Gastrocnemius medialis (tissue), 4 donors: Measurements from ENCODE around the gene CHRNA3. TPM values are rescaled to one million over a fixed set of nuclear protein-coding genes. Genes with fewer than 3 reads are reported as not detected.

ENCODE experiments used
- ATAC-seq, 2 donors: fragments of 150-250 bp; one replicate each; pipeline ENCODE4 v1.9.1; 2016
- DNase-seq, 2 donors: peaks; one replicate each; pipeline ENCODE4 v3.0.0-alpha.2; 2019
- H3K27ac ChIP-seq, 4 donors: fragments of 200-600 bp; sonication (generic); 1 replicate in 1 of 4; 2 replicates in 3 of 4; pipeline ENCODE4 v1.5.1; 2016 to 2018; ENCODE audit warnings: mild to moderate bottlenecking in 2 of 4, moderate library complexity in 1 of 4
- H3K27me3 ChIP-seq, 3 donors: fragments of 200-600 bp; sonication (generic) in 2 of 3; 1 replicate in 1 of 3; 2 replicates in 2 of 3; pipeline versions ENCODE4 v1.5.1 to v1.6.0; 2016 to 2019; ENCODE audit warnings: mild to moderate bottlenecking in 1 of 3, moderate library complexity in 1 of 3
- H3K36me3 ChIP-seq, 2 donors: fragments of 200-600 bp; sonication (generic) in 1 of 2; one replicate each; pipeline ENCODE4 v1.5.1; 2017 to 2018
- H3K4me1 ChIP-seq, 2 donors: fragments of 200-600 bp; sonication (generic) in 1 of 2; one replicate each; pipeline ENCODE4 v1.5.1; 2016 to 2017; ENCODE audit warnings: mild to moderate bottlenecking in 2 of 2
- H3K4me3 ChIP-seq, 4 donors: fragments of 200-600 bp; sonication (generic) in 3 of 4; 1 replicate in 1 of 4; 2 replicates in 3 of 4; pipeline ENCODE4 v1.5.1; 2016 to 2019; ENCODE audit warnings: mild to moderate bottlenecking in 2 of 4
- H3K9me3 ChIP-seq, 3 donors: fragments of 200-600 bp; sonication (generic) in 2 of 3; 1 replicate in 1 of 3; 2 replicates in 2 of 3; pipeline ENCODE4 v1.5.1; 2016 to 2019
- CTCF ChIP-seq, 5 experiments: fragments of 450-650 bp in 3 of 5; fragments of 200-600 bp in 2 of 5; sonication (generic) in 2 of 5; IDR thresholded peaks in 4 of 5; conservative IDR thresholded peaks in 1 of 5; 1 replicate in 4 of 5; 2 replicates in 1 of 5; pipeline ENCODE4 v1.5.1; 2016 to 2019; ENCODE audit warnings: antibody characterized with exemption in 5 of 5, mild to moderate bottlenecking in 3 of 5, moderate library complexity in 3 of 5
- POLR2A ChIP-seq, 2 donors: fragments of 450-650 bp; IDR thresholded peaks; one replicate each; pipeline ENCODE4 v1.6.1; 2017; ENCODE audit warnings: antibody characterized with exemption in 2 of 2, mild to moderate bottlenecking in 2 of 2, moderate library complexity in 2 of 2
- in situ Hi-C, 4 donors: fragments of 200-750 bp; cut with MboI; loops; one replicate each; pipeline versions ENCODE4 v1.15.0 to v1.8.0; 2017; ENCODE audit warnings: low sequenced_read_pairs in 4 of 4
- intact Hi-C: fragments of 100-400 bp; cut with DNase I; formaldehyde crosslinking; loops from one replicate; pipeline ENCODE4 v1.15.1; 2023; ENCODE audit warnings: low total_unique reads
- total RNA-seq, 4 donors: library from RNA; depleted of rRNA; stranded (reverse); fragments of >200 nt; gene quantifications; one replicate each; pipeline versions ENCODE4 v1.1.0 to v1.2.3, GENCODE V29; 2016

CHRNA3 gene
- under 1 TPM in 1 of 4 donors, not detected in 3; 0.11 TPM for total RNA-seq

- Histone ChIP-seq H3K9me3 (no peaks in the 10 kb centered on the region), H3K27me3 (peaks cover 32 to 39% (median 38%) of the 10 kb centered on the region in 3 donors), H3K4me1 (peaks cover 0 to 7% of the 10 kb centered on the region in 2 donors), H3K4me3 (peak within 1 kb of the TSS; percentile 25 to 50 (median 40)), H3K27ac (no peak within 1 kb of the TSS), H3K36me3 (no peaks in the 10 kb centered on the region)
- intact Hi-C loops (no loop called here), in situ Hi-C loops (loop anchor here in 1 of 4 donors (10.0 kb wide), 1 partner anchor 74 kb away; no protein-coding TSS in a partner anchor)
- DNase-seq (no peak), ATAC-seq (no peak)
- TF ChIP-seq CTCF (IDR thresholded peaks at IDR 0.05 in 4 of 5, conservative IDR thresholded peaks at IDR 0.05 in 1 of 5) (no peak), POLR2A (IDR thresholded peaks at IDR 0.05) (no peak)
These were observed at the start of gene CHRNA3 for GRCh38 chr15:78620527-78621421. Gene CHRNA3, minus strand, starts transcription at chr15:78620996. Its CDS starts 202 bp downstream, at chr15:78620794.

- in situ Hi-C loops (no loop called here), intact Hi-C loops (no loop called here)
- H3K36me3 ChIP-seq: no peaks in the 10 kb centered on the region
- ATAC-seq: no peak
- H3K9me3 ChIP-seq: no peaks in the 10 kb centered on the region
- H3K4me1 ChIP-seq: peaks cover 0 to 7% of the 10 kb centered on the region in 2 donors
- no peak for TF ChIP-seq CTCF (IDR thresholded peaks at IDR 0.05 in 4 of 5, conservative IDR thresholded peaks at IDR 0.05 in 1 of 5)
- no peak for TF ChIP-seq POLR2A (IDR thresholded peaks at IDR 0.05)
- no peak for DNase-seq
- no peak overlapping the region for H3K4me3 ChIP-seq
- no peak overlapping the region for H3K27ac ChIP-seq
- H3K27me3 ChIP-seq: no peaks in the 10 kb centered on the region
These were observed 48.2 kb upstream of the CHRNA3 start for GRCh38 chr15:78668987-78669386.

- TF ChIP-seq CTCF (IDR thresholded peaks at IDR 0.05 in 4 of 5, conservative IDR thresholded peaks at IDR 0.05 in 1 of 5): no peak
- TF ChIP-seq POLR2A (IDR thresholded peaks at IDR 0.05): no peak
- in situ Hi-C loops: no loop called here
- no peaks in the 10 kb centered on the region for H3K36me3 ChIP-seq
- H3K9me3 ChIP-seq: no peaks in the 10 kb centered on the region
- intact Hi-C loops: no loop called here
- no peaks in the 10 kb centered on the region for H3K27me3 ChIP-seq
- DNase-seq (no peak), ATAC-seq (no peak)
- H3K4me1 ChIP-seq: peaks cover 0 to 7% of the 10 kb centered on the region in 2 donors
- H3K27ac ChIP-seq: no peak overlapping the region
- no peak overlapping the region for H3K4me3 ChIP-seq
These were observed 46.9 kb upstream of the CHRNA3 start for GRCh38 chr15:78667578-78668236.

- ATAC-seq (no peak), DNase-seq (no peak)
- TF ChIP-seq CTCF (IDR thresholded peaks at IDR 0.05 in 4 of 5, conservative IDR thresholded peaks at IDR 0.05 in 1 of 5): no peak
- no peak for TF ChIP-seq POLR2A (IDR thresholded peaks at IDR 0.05)
- Histone ChIP-seq H3K27me3 (no peaks in the 10 kb centered on the region), H3K27ac (no peak overlapping the region), H3K4me1 (no peaks in the 10 kb centered on the region), H3K4me3 (no peak overlapping the region), H3K9me3 (no peaks in the 10 kb centered on the region), H3K36me3 (no peaks in the 10 kb centered on the region)
- intact Hi-C loops: no loop called here
- in situ Hi-C loops: no loop called here
These were observed 45.2 kb upstream of the CHRNA3 start for GRCh38 chr15:78666010-78666409.
